Stimulated activated CD8-positive, alpha-beta memory T cell treated with anti-CD3 and anti-CD28 coated beads, Interleukin-7, amount 100 ng/mL, for 48 hours (primary cell): ENCODE measurements around the gene OSBPL8.
A peak's percentile ranks its signal among the peaks of the same experiment; 100 is the strongest.

ENCODE experiments used
- DNase-seq, 2 donors: peaks; one replicate each; pipeline ENCODE4 v3.0.0-alpha.2; 2020; ENCODE audit warnings: low read depth in 1 of 2; ENCODE audit errors: extremely low read depth in 1 of 2

OSBPL8 gene, protein sequence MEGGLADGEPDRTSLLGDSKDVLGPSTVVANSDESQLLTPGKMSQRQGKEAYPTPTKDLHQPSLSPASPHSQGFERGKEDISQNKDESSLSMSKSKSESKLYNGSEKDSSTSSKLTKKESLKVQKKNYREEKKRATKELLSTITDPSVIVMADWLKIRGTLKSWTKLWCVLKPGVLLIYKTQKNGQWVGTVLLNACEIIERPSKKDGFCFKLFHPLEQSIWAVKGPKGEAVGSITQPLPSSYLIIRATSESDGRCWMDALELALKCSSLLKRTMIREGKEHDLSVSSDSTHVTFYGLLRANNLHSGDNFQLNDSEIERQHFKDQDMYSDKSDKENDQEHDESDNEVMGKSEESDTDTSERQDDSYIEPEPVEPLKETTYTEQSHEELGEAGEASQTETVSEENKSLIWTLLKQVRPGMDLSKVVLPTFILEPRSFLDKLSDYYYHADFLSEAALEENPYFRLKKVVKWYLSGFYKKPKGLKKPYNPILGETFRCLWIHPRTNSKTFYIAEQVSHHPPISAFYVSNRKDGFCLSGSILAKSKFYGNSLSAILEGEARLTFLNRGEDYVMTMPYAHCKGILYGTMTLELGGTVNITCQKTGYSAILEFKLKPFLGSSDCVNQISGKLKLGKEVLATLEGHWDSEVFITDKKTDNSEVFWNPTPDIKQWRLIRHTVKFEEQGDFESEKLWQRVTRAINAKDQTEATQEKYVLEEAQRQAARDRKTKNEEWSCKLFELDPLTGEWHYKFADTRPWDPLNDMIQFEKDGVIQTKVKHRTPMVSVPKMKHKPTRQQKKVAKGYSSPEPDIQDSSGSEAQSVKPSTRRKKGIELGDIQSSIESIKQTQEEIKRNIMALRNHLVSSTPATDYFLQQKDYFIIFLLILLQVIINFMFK

GRCh38 chr12:76559400-76560085 lies at the start of gene OSBPL8:
OSBPL8 (minus strand) TSS chr12:76559771; CDS start chr12:76487551, 72,220 bp downstream.
- DNase-seq: peak; percentile 92 to 93

- DNase-seq: no peak
Observed at GRCh38 chr12:76608070-76608469, 48.5 kb upstream of the OSBPL8 start.

- no peak for DNase-seq
Observed at GRCh38 chr12:76595056-76595455, 35.5 kb upstream of the OSBPL8 start.

- no peak for DNase-seq
Observed at GRCh38 chr12:76591476-76591875, 31.9 kb upstream of the OSBPL8 start.

GRCh38 chr12:76590131-76590530 lies 30.6 kb upstream of the OSBPL8 start:
- no peak for DNase-seq

GRCh38 chr12:76588881-76589565 lies 29.5 kb upstream of the OSBPL8 start:
- no peak for DNase-seq

DNA sequence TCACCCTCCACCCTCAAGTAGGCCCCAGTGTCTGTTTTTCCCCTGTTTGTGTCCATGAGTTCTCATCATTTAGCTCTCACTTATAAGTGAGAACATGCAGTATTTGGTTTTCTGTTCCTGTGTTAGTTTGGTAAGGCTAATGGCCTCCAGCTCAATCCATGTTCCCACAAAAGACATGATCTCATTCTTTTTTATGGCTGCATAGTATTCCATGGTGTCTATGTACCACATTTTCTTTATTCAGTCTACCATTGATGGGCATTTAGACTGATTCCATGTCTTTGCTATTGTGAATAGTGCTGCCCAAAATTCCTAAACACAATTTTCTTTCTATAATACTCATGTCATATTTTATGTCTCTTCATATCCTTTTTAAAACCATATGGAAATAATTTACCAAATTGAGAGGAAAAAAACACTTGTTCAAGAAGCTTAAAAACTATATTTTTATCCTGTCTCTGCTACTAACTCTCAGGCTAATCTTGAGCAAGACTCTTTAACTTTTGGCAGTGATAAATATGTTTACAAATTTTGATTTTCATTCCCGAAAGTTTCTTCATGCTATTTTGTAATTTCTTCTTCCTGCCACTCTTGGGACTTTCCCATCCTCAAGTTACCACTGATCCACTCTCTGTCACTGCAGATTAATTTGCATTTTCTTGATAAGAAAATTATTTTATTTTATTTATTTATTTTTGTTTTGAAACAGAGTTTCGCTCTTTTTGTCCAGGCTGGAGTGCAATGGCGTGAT lies 28.0 kb upstream of the OSBPL8 start:
- DNase-seq: no peak

DNA sequence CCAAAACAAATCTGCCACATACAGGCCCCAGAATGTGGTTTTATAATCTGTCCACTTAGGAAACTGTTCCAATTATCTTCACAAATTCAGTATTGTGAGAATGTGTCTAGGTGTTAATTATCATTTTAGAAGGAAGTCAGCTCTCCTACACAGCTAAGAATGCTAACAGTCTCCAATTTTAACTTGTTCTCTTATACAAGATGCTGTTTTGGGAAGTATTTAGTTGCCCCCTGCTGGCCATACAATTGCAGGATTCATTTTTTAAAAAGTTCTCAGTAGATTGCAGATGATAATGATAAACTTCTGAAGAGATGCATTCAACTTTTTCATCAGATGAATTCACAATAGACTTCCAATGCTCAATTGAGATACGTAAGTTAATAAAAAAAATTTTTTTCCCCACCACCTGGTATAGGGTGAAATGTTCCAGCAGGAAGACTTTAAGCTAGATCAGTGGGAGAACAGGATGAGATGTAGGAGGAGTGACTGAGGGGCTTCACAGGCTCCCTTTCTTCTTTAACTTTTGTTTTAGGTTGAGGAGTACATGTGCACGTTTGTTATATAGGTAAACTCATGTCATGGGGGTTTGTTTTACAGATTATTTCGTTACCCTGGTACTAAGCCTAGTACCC lies 27.3 kb upstream of the OSBPL8 start:
- no peak for DNase-seq

DNA sequence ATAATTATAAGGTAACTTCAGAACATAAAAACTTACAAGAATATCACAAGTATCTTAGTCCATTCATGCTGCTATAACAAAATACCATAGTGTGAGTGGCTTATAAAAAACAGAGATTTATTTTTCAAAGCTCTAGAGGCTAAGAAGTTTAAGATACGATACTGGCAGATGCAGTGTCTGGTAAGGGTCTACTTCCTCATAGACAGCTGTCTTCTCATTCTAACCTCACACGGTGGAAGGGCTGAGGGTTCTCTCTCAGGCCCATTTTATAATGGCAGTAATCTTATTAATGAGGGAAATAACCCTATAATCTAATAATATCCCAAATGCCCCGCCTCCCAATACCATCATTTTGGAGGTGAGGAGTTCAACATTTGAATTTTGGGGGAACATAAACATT lies 23.7 kb upstream of the OSBPL8 start:
- no peak for DNase-seq

- no peak for DNase-seq
Observed at GRCh38 chr12:76573840-76574373, 14.3 kb upstream of the OSBPL8 start.

DNA sequence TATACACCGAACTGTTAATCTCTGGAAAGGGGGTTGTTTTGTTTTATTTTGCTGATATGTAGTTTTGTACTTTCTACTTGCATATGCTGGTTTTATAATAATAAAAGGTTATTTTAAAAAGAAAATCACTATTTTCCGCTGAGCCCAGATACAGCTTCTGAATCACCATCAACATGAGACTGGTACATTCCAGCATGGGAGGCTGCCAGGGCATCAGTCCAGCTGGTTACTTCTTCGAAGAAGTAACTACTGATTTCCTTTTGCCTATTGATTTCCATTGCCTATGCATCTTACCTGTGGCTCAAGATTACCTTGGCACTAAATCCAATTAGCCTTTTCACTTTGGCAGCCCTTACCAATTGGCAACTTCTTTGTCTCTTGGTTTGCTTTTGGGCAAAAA lies 11.7 kb upstream of the OSBPL8 start:
- no peak for DNase-seq

DNA sequence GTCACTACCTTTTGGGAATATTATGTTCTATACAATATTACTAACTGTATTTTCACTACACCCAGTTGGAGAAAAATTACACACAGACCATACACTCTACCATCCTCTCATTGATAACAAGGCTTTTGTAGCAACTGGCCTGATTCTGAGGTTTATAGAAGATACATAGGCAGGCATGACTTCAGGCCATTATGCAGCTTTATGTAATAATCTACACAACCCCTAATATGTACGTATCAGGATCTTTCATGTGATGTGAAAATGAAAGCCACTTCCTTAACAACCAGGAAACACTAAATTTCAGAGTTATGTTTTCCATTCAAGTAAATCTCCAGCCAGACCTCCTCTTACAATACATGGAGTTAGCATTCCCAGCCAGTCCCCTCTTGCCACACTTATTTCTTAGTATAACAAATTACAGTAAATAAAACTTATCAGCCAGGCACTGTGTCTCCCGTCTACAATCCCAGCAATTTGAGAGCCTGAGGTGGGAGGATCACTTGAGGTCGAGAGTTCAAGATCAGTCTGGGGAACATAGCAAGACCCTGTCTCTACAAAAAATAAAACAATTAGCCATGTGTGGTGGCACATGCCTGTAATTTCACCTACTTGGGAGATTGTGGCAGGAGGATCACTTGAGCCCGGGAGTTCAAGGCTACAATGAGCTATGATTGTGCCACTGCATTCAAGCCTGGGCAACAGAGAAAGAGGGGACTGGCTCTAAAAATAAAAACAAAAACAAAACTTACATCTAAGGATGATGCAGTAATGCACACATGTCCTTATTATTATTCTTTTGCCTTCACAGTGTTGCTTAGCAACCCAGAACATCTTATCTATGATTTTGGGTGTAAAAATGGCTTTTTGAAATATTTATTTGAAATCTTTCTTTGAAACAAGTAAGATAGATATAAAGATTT lies 10.4 kb upstream of the OSBPL8 start:
- DNase-seq: no peak

DNA sequence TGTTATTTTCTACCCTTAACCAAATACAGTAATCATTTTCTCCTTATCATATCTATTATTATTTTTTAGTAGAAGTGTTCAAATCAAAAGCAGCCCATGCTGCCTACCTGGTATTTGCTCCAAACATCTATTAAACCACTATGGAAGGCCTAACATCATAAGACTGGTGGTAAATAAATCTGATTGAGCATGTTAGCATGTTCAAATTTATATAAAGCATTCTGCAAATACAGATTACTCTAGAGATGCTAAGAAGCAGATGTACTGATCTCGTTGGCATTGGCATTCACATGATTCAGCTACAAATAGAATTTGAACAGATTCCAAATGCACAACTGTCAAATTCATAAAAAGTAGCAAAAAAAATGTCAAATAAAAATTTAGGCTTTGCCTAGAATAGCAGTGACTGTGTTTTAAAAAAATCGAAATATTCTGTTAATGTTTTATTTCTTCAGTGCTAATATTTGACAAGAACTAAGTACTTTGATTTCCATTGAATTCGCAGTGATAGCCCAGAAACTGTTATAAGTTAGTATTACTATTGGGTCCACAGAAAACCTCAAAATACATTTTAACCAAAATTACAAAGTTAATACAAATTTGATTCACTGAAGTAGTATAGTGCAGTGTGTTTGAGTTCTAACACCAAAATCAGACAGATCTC lies 9.4 kb upstream of the OSBPL8 start:
- DNase-seq: no peak

GRCh38 chr12:76568130-76568529 lies 8.6 kb upstream of the OSBPL8 start:
- no peak for DNase-seq

DNA sequence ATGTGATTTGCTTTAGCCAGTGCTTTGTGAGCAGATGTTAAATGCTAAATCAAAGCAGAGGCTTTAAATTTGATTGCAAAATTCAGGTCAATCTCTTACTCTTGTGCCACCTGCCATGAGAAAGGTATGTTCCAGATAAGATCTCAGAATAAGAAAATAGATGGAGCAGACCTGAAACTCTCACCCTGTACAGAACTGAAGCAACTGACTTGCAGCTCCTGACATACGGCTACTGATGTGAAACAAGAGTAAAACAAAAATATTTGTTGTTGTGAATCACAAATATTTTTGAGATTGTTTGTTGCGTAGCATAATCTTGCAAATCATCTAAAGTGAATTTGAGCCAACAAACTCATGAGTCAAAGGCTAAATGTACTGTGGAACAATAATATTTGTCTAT lies 3.5 kb upstream of the OSBPL8 start:
- no peak for DNase-seq

DNA sequence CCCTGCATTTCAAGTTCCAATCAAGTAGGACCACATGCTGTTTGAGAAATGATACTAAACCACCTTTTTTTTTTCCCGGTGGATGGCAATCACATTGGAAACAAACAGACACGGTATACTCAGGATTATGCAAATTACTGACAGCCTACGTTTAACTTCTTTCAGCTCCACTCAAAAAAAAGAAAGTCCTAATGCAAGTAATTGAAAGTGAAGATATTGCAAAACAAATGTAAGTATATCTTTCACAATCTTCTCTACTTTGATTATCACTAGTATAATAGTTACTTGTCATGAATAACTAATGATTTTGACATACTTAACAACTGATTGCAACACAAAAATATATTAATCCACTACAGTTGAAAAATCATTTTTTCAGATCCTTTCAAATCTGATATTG lies 2.6 kb upstream of the OSBPL8 start:
- no peak for DNase-seq

- no peak for DNase-seq
Observed at GRCh38 chr12:76560086-76560491, 518 bp upstream of the OSBPL8 start.
